SH-SY5Y (cell line): Measurements from ENCODE around the gene ZNF24.

ENCODE experiments used
- GATA2 ChIP-seq: IDR thresholded peaks from 2 replicates; pipeline ENCODE4 v1.6.1; 2011; ENCODE audit warnings: mild to moderate bottlenecking, low read depth, low read length
- GATA3 ChIP-seq: IDR thresholded peaks from 2 replicates; pipeline ENCODE4 v1.6.1; 2011; ENCODE audit warnings: low read depth, mild to moderate bottlenecking, low read length, moderate library complexity

- TF ChIP-seq GATA2 = no peak
- TF ChIP-seq GATA3 = no peak
Measured at GRCh38 chr18:35378574-35378896, 34.3 kb upstream of the ZNF24 start.
